ENCODE results near the gene SMS. TPM values are rescaled to one million over a fixed set of nuclear protein-coding genes. Genes with fewer than 3 reads are reported as not detected.

The SMS gene
- total RNA-seq, 1 experiment from 2014 or later, result 173 TPM

DNA sequence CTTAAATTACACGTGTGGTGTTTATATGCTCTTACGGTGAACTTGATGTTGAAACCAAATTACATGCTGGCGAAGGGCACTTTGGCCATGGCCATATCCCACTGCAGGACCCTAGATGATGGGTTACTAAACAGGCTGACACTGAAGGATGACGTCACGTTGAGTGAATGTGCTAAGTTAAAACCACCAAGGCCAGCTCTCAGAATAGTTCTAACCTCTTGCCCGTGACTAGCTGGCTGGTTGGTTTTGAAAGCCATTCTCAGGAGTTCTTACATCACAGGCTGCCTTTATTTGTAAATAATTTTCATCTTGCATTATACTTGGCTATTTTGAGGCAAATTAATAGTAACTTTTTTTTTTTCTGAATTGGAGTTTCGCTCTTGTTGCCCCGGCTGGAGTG lies 50.3 kb downstream of the SMS start (continued):
- TF ChIP-seq, protein P1, sequence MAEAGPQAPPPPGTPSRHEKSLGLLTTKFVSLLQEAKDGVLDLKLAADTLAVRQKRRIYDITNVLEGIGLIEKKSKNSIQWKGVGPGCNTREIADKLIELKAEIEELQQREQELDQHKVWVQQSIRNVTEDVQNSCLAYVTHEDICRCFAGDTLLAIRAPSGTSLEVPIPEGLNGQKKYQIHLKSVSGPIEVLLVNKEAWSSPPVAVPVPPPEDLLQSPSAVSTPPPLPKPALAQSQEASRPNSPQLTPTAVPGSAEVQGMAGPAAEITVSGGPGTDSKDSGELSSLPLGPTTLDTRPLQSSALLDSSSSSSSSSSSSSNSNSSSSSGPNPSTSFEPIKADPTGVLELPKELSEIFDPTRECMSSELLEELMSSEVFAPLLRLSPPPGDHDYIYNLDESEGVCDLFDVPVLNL (CRISPR knock-in tag; IDR thresholded peaks at IDR 0.05; ENCODE audit: borderline replicate concordance, low read depth), result no peak

DNA sequence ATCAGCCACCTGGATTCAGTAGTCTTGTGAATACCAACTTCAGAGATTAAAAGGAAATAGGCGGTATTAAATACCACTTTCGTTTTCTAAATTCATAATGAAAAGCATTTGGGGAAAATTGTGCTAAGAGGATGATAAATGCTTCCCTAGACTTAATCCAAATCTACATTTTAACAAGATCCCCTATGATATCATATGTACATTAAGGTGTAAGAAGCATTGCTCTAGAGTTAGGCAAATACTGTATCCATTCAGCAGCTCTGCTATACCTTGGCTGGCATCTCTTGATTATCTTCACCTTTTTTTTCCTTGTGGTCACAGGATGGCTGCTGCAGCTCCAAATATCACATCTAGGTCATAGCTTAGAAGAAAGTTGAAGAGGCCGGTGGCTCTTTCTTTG lies 51.0 kb downstream of the SMS start:
- ChIA-PET CTCF (no interaction called here), POLR2A (no interaction called here)
- DNase-seq (ENCODE audit: low spot score) (no peak), ATAC-seq (no peak)
- Mint-ChIP-seq H3K9me3 (no peaks in the 10 kb centered on the region), H3K27ac (no peak overlapping the region; the same call in 1 of the 2 replicates), H3K36me3 (peaks cover 47% of the 10 kb centered on the region), H3K4me1 (peaks cover 14% of the 10 kb centered on the region), H3K4me3 (no peak overlapping the region), H3K27me3 (ENCODE audit: low read depth) (no peaks in the 10 kb centered on the region)
- TF ChIP-seq, protein P2, sequence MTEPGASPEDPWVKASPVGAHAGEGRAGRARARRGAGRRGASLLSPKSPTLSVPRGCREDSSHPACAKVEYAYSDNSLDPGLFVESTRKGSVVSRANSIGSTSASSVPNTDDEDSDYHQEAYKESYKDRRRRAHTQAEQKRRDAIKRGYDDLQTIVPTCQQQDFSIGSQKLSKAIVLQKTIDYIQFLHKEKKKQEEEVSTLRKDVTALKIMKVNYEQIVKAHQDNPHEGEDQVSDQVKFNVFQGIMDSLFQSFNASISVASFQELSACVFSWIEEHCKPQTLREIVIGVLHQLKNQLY (CRISPR knock-in tag; IDR thresholded peaks at IDR 0.05), result no peak
- TF ChIP-seq NFE2L1 (CRISPR knock-in tag; IDR thresholded peaks at IDR 0.05) (no peak), TEAD4 (CRISPR knock-in tag; IDR thresholded peaks at IDR 0.05) (no peak), ZNF219 (CRISPR knock-in tag; IDR thresholded peaks at IDR 0.05; ENCODE audit: borderline replicate concordance) (no peak), NR1H2 (CRISPR knock-in tag; IDR thresholded peaks at IDR 0.05) (no peak)
- TF ChIP-seq, protein P3, sequence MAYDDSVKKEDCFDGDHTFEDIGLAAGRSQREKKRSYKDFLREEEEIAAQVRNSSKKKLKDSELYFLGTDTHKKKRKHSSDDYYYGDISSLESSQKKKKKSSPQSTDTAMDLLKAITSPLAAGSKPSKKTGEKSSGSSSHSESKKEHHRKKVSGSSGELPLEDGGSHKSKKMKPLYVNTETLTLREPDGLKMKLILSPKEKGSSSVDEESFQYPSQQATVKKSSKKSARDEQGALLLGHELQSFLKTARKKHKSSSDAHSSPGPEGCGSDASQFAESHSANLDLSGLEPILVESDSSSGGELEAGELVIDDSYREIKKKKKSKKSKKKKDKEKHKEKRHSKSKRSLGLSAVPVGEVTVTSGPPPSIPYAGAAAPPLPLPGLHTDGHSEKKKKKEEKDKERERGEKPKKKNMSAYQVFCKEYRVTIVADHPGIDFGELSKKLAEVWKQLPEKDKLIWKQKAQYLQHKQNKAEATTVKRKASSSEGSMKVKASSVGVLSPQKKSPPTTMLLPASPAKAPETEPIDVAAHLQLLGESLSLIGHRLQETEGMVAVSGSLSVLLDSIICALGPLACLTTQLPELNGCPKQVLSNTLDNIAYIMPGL (CRISPR knock-in tag; IDR thresholded peaks at IDR 0.05), result no peak
- TF ChIP-seq, protein P4, sequence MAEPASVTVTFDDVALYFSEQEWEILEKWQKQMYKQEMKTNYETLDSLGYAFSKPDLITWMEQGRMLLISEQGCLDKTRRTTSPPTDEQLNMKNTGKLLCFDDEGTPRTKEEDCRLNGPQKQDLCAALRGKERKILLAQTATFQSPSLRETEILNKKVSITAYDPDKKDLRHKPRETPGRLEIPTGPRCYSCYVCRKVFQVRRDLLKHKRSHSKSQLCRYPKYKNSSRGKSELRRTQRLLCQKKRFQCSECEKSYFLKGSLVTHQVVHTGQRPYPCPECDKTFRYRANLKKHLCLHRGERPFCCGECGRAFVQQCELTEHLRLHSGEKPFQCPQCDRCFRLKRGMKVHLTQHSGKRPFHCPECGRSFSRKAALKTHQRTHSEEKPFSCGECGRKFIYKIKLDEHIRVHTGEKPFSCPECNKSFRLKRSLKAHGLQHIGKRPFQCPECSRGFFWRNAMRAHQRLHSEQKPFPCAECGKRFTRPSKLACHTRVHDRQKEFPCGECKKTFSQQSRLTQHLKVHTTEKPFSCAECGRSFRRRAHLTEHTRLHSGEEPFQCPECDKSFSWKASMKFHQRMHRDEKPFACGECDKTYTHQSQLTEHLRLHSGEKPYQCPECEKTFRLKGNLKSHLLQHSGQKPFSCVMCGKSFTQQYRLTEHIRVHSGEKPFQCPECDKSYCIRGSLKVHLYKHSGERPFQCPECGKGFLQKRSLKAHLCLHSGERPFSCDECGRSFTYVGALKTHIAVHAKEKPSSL (CRISPR knock-in tag; conservative IDR thresholded peaks at IDR 0.05), result no peak
- TF ChIP-seq, protein P5, sequence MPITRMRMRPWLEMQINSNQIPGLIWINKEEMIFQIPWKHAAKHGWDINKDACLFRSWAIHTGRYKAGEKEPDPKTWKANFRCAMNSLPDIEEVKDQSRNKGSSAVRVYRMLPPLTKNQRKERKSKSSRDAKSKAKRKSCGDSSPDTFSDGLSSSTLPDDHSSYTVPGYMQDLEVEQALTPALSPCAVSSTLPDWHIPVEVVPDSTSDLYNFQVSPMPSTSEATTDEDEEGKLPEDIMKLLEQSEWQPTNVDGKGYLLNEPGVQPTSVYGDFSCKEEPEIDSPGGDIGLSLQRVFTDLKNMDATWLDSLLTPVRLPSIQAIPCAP (CRISPR knock-in tag; IDR thresholded peaks at IDR 0.05), result no peak
- TF ChIP-seq, protein P6, sequence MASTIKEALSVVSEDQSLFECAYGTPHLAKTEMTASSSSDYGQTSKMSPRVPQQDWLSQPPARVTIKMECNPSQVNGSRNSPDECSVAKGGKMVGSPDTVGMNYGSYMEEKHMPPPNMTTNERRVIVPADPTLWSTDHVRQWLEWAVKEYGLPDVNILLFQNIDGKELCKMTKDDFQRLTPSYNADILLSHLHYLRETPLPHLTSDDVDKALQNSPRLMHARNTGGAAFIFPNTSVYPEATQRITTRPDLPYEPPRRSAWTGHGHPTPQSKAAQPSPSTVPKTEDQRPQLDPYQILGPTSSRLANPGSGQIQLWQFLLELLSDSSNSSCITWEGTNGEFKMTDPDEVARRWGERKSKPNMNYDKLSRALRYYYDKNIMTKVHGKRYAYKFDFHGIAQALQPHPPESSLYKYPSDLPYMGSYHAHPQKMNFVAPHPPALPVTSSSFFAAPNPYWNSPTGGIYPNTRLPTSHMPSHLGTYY (CRISPR knock-in tag; IDR thresholded peaks at IDR 0.05), result no peak
- TF ChIP-seq, protein P7, sequence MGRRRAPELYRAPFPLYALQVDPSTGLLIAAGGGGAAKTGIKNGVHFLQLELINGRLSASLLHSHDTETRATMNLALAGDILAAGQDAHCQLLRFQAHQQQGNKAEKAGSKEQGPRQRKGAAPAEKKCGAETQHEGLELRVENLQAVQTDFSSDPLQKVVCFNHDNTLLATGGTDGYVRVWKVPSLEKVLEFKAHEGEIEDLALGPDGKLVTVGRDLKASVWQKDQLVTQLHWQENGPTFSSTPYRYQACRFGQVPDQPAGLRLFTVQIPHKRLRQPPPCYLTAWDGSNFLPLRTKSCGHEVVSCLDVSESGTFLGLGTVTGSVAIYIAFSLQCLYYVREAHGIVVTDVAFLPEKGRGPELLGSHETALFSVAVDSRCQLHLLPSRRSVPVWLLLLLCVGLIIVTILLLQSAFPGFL (CRISPR knock-in tag; IDR thresholded peaks at IDR 0.05; ENCODE audit: borderline replicate concordance), result no peak
- TF ChIP-seq, protein P8, sequence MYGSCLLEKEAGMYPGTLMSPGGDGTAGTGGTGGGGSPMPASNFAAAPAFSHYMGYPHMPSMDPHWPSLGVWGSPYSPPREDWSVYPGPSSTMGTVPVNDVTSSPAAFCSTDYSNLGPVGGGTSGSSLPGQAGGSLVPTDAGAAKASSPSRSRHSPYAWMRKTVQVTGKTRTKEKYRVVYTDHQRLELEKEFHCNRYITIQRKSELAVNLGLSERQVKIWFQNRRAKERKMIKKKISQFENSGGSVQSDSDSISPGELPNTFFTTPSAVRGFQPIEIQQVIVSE (CRISPR knock-in tag; IDR thresholded peaks at IDR 0.05; ENCODE audit: borderline replicate concordance), result no peak
- TF ChIP-seq, protein P9, sequence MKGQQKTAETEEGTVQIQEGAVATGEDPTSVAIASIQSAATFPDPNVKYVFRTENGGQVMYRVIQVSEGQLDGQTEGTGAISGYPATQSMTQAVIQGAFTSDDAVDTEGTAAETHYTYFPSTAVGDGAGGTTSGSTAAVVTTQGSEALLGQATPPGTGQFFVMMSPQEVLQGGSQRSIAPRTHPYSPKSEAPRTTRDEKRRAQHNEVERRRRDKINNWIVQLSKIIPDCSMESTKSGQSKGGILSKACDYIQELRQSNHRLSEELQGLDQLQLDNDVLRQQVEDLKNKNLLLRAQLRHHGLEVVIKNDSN (CRISPR knock-in tag; IDR thresholded peaks at IDR 0.05), result no peak

Data from WTC11 (cell line).